ENCODE results near the gene SLC6A13. TPM values are rescaled to one million over a fixed set of nuclear protein-coding genes. Genes with fewer than 3 reads are reported as not detected.

The SLC6A13 gene
- total RNA-seq, 1 donor from 2014 or later: 2.6 TPM

DNA sequence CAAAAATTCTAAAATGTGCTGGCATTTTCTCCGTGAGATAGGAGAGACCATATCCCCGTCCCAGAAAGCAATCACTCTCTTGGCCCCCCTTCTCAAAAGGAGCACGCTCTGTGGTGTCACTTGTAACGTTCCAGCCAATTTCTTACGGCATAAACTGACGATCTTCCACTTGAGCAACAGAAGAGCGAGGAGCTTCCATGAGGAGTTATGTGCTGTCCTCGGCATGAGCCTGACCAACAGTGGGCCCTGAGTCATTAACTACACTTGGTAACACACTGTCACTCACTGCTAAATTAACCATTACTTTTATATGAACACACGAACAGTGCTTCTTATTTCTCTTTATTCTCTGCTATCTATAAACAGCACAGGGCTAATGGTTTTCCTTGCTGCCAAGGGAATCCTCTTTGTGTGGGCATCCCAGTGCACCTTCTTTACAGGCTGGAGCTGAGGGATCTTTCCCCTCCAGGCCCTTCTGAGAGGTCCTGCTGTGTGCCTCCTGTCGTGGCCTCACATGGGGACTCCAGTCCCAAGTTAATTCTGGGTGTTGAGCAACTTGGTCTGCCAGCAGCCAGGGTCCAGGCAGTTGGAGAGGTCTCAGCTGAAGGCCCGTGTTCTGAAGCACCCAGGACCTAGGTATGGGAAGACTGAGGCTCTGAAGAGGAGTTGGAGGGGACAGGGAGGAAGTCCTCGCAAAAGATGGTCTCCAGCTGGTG is 9.4 kb downstream of the SLC6A13 start:
- Histone ChIP-seq H3K27ac (ENCODE audit: low read depth, low read length) (no peak overlapping the region), H3K4me3 (ENCODE audit: low read length in 3 of 3) (no peak overlapping the region), H3K9me3 (ENCODE audit: control insufficient read depth in 3 of 3, low read length in 3 of 3) (no peaks in the 10 kb centered on the region), H3K27me3 (ENCODE audit: control insufficient read depth in 3 of 3, insufficient read depth in 3 of 3, low read length in 3 of 3) (peaks cover 10 to 14% (median 12%) of the 10 kb centered on the region in 3 donors), H3K36me3 (ENCODE audit: control insufficient read depth in 3 of 3, insufficient read depth in 3 of 3, low read length in 3 of 3) (no peaks in the 10 kb centered on the region), H3K9ac (ENCODE audit: low read depth in 1 of 3, low read length in 3 of 3) (no peak overlapping the region), H3K4me1 (ENCODE audit: control insufficient read depth in 3 of 3, insufficient read depth in 3 of 3, low read length in 3 of 3) (no peaks in the 10 kb centered on the region)

DNA sequence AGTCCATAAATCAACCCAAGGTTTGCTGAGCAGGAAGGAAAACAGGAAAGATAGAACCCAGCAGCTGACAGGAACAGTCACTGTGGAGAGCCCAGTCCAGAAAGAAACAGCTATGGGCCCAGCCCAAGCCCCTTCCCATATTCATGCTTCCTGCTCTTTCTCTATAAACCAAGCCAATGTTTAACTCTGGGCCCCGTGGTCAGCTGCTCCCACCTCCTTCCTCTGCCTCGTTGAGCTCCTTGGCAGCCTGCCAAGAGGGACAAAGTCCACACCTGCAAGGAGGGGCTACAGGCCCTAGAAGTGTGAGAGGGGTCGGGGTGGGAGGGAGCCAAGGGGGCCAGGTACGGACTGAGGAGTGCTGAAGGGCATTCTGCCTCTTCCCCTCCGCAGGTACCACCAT is 10.0 kb downstream of the SLC6A13 start:
- no peaks in the 10 kb centered on the region for H3K9me3 ChIP-seq (ENCODE audit: control insufficient read depth in 3 of 3, low read length in 3 of 3)
- no peaks in the 10 kb centered on the region for H3K36me3 ChIP-seq (ENCODE audit: control insufficient read depth in 3 of 3, insufficient read depth in 3 of 3, low read length in 3 of 3)
- H3K9ac ChIP-seq (ENCODE audit: low read depth in 1 of 3, low read length in 3 of 3): no peak overlapping the region
- no peak overlapping the region for H3K27ac ChIP-seq (ENCODE audit: low read depth, low read length)
- H3K4me1 ChIP-seq (ENCODE audit: control insufficient read depth in 3 of 3, insufficient read depth in 3 of 3, low read length in 3 of 3): no peaks in the 10 kb centered on the region
- no peak overlapping the region for H3K4me3 ChIP-seq (ENCODE audit: low read length in 3 of 3)
- peaks cover 7 to 10% (median 8%) of the 10 kb centered on the region in 3 donors for H3K27me3 ChIP-seq (ENCODE audit: control insufficient read depth in 3 of 3, insufficient read depth in 3 of 3, low read length in 3 of 3)

DNA sequence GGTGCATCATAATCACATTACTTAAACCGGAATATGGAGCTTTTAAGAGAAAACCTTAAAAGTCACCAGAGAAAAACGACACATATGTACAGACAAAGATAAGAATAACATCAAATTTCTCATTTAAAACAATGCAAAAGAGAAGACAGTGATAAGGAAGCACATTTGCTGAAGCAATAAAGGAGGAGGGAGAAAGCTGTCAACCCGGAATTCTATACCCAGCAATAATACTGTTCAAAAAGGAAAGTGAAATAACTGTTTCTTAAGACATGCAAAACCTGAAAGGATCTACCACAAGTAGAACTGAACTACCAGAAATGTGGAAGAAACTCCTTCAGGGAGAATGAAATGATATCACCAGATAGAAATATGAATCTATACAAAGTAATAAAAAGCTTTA is 15.4 kb downstream of the SLC6A13 start:
- Histone ChIP-seq H3K4me1 (ENCODE audit: control insufficient read depth in 3 of 3, insufficient read depth in 3 of 3, low read length in 3 of 3) (no peaks in the 10 kb centered on the region), H3K9ac (ENCODE audit: low read depth in 1 of 3, low read length in 3 of 3) (no peak overlapping the region), H3K4me3 (ENCODE audit: low read length in 3 of 3) (no peak overlapping the region), H3K27ac (ENCODE audit: low read depth, low read length) (no peak overlapping the region), H3K36me3 (ENCODE audit: control insufficient read depth in 3 of 3, insufficient read depth in 3 of 3, low read length in 3 of 3) (no peaks in the 10 kb centered on the region), H3K9me3 (ENCODE audit: control insufficient read depth in 3 of 3, low read length in 3 of 3) (peaks cover 0 to 4% (median 0%) of the 10 kb centered on the region in 3 donors), H3K27me3 (ENCODE audit: control insufficient read depth in 3 of 3, insufficient read depth in 3 of 3, low read length in 3 of 3) (peaks cover 0 to 5% (median 0%) of the 10 kb centered on the region in 3 donors)

GRCh38 chr12:243381-243780 is 19.3 kb downstream of the SLC6A13 start:
- H3K4me3 ChIP-seq (ENCODE audit: low read length in 3 of 3): no peak overlapping the region
- H3K9me3 ChIP-seq (ENCODE audit: control insufficient read depth in 3 of 3, low read length in 3 of 3): peaks cover 0 to 4% (median 0%) of the 10 kb centered on the region in 3 donors
- H3K4me1 ChIP-seq (ENCODE audit: control insufficient read depth in 3 of 3, insufficient read depth in 3 of 3, low read length in 3 of 3): no peaks in the 10 kb centered on the region
- H3K9ac ChIP-seq (ENCODE audit: low read depth in 1 of 3, low read length in 3 of 3): no peak overlapping the region
- no peak overlapping the region for H3K27ac ChIP-seq (ENCODE audit: low read depth, low read length)
- H3K27me3 ChIP-seq (ENCODE audit: control insufficient read depth in 3 of 3, insufficient read depth in 3 of 3, low read length in 3 of 3): peaks cover 0 to 5% (median 3%) of the 10 kb centered on the region in 3 donors
- H3K36me3 ChIP-seq (ENCODE audit: control insufficient read depth in 3 of 3, insufficient read depth in 3 of 3, low read length in 3 of 3): no peaks in the 10 kb centered on the region

DNA sequence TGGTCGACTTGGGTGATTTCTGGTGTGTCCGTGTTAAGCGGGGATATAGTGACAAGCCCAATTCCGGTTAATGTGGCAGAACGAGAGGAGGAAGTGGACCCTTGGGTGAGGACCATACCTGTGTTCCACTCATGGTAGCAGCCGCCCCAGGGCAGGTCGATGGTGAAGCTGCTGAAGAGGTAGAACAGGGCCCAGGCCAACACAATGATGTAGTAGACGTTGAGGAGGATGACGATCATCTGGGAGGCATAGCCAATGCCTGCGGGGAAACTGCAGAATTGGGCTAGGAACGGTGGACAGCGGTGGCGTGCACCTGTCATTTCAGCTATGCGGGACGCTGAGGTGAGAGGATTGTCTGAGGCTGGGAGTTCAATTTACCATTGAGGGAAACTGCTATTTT is 20.1 kb downstream of the SLC6A13 start:
- no peak overlapping the region for H3K4me3 ChIP-seq (ENCODE audit: low read length in 3 of 3)
- H3K27me3 ChIP-seq (ENCODE audit: control insufficient read depth in 3 of 3, insufficient read depth in 3 of 3, low read length in 3 of 3): peaks cover 0 to 5% (median 3%) of the 10 kb centered on the region in 3 donors
- H3K27ac ChIP-seq (ENCODE audit: low read depth, low read length): no peak overlapping the region
- H3K4me1 ChIP-seq (ENCODE audit: control insufficient read depth in 3 of 3, insufficient read depth in 3 of 3, low read length in 3 of 3): no peaks in the 10 kb centered on the region
- H3K9ac ChIP-seq (ENCODE audit: low read depth in 1 of 3, low read length in 3 of 3): no peak overlapping the region
- H3K9me3 ChIP-seq (ENCODE audit: control insufficient read depth in 3 of 3, low read length in 3 of 3): peaks cover 0 to 4% (median 0%) of the 10 kb centered on the region in 3 donors
- no peaks in the 10 kb centered on the region for H3K36me3 ChIP-seq (ENCODE audit: control insufficient read depth in 3 of 3, insufficient read depth in 3 of 3, low read length in 3 of 3)

- peaks cover 0 to 6% (median 5%) of the 10 kb centered on the region in 3 donors for H3K27me3 ChIP-seq (ENCODE audit: control insufficient read depth in 3 of 3, insufficient read depth in 3 of 3, low read length in 3 of 3)
- no peak overlapping the region for H3K9ac ChIP-seq (ENCODE audit: low read depth in 1 of 3, low read length in 3 of 3)
- H3K9me3 ChIP-seq (ENCODE audit: control insufficient read depth in 3 of 3, low read length in 3 of 3): no peaks in the 10 kb centered on the region
- H3K4me1 ChIP-seq (ENCODE audit: control insufficient read depth in 3 of 3, insufficient read depth in 3 of 3, low read length in 3 of 3): no peaks in the 10 kb centered on the region
- no peak overlapping the region for H3K27ac ChIP-seq (ENCODE audit: low read depth, low read length)
- H3K36me3 ChIP-seq (ENCODE audit: control insufficient read depth in 3 of 3, insufficient read depth in 3 of 3, low read length in 3 of 3): no peaks in the 10 kb centered on the region
- H3K4me3 ChIP-seq (ENCODE audit: low read length in 3 of 3): no peak overlapping the region
These were observed 21.4 kb downstream of the SLC6A13 start for GRCh38 chr12:241266-241665.

DNA sequence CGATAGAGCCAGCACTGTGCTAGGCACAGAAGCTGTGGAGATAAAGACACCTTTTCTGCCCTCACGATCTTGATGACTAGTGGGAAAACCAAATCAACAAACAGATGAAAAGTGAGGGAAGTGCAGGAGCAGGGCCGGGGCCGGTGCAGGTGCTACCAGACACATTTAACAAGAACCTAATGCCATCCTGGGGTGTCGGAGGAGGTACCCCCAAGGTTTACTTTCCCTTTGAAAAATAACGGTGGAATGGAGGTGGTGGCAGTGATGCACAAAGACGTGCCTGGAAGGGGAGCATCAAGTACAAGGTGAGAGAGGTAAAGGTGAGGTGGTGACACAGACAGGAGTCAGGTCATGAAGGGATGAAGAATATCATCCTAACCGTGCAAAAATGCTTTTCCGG is 22.1 kb downstream of the SLC6A13 start:
- no peaks in the 10 kb centered on the region for H3K4me1 ChIP-seq (ENCODE audit: control insufficient read depth in 3 of 3, insufficient read depth in 3 of 3, low read length in 3 of 3)

GRCh38 chr12:238736-239398 is 23.8 kb downstream of the SLC6A13 start:
- H3K36me3 ChIP-seq (ENCODE audit: control insufficient read depth in 3 of 3, insufficient read depth in 3 of 3, low read length in 3 of 3): no peaks in the 10 kb centered on the region
- H3K4me1 ChIP-seq (ENCODE audit: control insufficient read depth in 3 of 3, insufficient read depth in 3 of 3, low read length in 3 of 3): peaks cover under 1 to 3% (median 2%) of the 10 kb centered on the region in 3 donors
- H3K27ac ChIP-seq (ENCODE audit: low read depth, low read length): no peak overlapping the region

More for the DNA sequence above, 22.1 kb downstream of the SLC6A13 start:
- no peaks in the 10 kb centered on the region for H3K36me3 ChIP-seq (ENCODE audit: control insufficient read depth in 3 of 3, insufficient read depth in 3 of 3, low read length in 3 of 3)
- H3K9me3 ChIP-seq (ENCODE audit: control insufficient read depth in 3 of 3, low read length in 3 of 3): no peaks in the 10 kb centered on the region
- H3K4me3 ChIP-seq (ENCODE audit: low read length in 3 of 3): no peak overlapping the region
- no peak overlapping the region for H3K9ac ChIP-seq (ENCODE audit: low read depth in 1 of 3, low read length in 3 of 3)
- H3K27ac ChIP-seq (ENCODE audit: low read depth, low read length): no peak overlapping the region
- peaks cover 0 to 6% (median 5%) of the 10 kb centered on the region in 3 donors for H3K27me3 ChIP-seq (ENCODE audit: control insufficient read depth in 3 of 3, insufficient read depth in 3 of 3, low read length in 3 of 3)

DNA sequence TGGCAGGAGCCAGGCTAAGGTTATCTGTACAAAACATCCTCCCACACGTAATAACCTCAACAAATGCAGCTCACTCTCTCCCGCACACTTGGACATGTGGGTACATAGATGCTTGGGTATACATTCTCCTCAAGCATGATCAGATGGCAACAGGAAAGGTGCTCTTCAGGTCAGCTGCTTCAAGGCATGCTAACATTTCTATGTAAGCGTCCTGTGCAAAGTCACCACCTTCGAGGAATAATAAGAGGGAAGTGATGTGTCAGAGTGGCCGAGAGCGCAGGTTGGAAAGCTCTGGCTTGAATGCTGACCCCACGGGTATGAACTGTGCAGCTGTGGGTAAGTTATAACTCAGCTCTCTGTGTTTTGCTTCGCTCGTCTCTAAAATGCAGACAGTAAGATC is 24.5 kb downstream of the SLC6A13 start:
- no peak overlapping the region for H3K9ac ChIP-seq (ENCODE audit: low read depth in 1 of 3, low read length in 3 of 3)
- H3K27ac ChIP-seq (ENCODE audit: low read depth, low read length): no peak overlapping the region
- H3K9me3 ChIP-seq (ENCODE audit: control insufficient read depth in 3 of 3, low read length in 3 of 3): peaks cover 0 to 2% (median 0%) of the 10 kb centered on the region in 3 donors
- H3K36me3 ChIP-seq (ENCODE audit: control insufficient read depth in 3 of 3, insufficient read depth in 3 of 3, low read length in 3 of 3): no peaks in the 10 kb centered on the region
- peaks cover 0 to 6% (median 0%) of the 10 kb centered on the region in 3 donors for H3K27me3 ChIP-seq (ENCODE audit: control insufficient read depth in 3 of 3, insufficient read depth in 3 of 3, low read length in 3 of 3)
- H3K4me3 ChIP-seq (ENCODE audit: low read length in 3 of 3): no peak overlapping the region
- peaks cover 8 to 11% (median 9%) of the 10 kb centered on the region in 3 donors for H3K4me1 ChIP-seq (ENCODE audit: control insufficient read depth in 3 of 3, insufficient read depth in 3 of 3, low read length in 3 of 3)

More at GRCh38 chr12:238736-239398, 23.8 kb downstream of the SLC6A13 start:
- Histone ChIP-seq H3K27me3 (ENCODE audit: control insufficient read depth in 3 of 3, insufficient read depth in 3 of 3, low read length in 3 of 3) (peaks cover 0 to 6% (median 5%) of the 10 kb centered on the region in 3 donors), H3K9ac (ENCODE audit: low read depth in 1 of 3, low read length in 3 of 3) (no peak overlapping the region), H3K9me3 (ENCODE audit: control insufficient read depth in 3 of 3, low read length in 3 of 3) (peaks cover 0 to 2% (median 0%) of the 10 kb centered on the region in 3 donors), H3K4me3 (ENCODE audit: low read length in 3 of 3) (no peak overlapping the region)

Measured in skeletal muscle tissue (tissue), 4 donors.